GM12891 (cell line): Measurements from ENCODE around the gene SPAAR.
A peak's percentile ranks its signal among the peaks of the same experiment; 100 is the strongest.
"Not testable (repeated sequence)": the region's sequence is repeated elsewhere in the genome, so short reads cannot be mapped to it uniquely, and the experiment has no call there.

Experiments used
- DNase-seq: peaks from one replicate; pipeline ENCODE4 v3.0.0; 2011; ENCODE audit warnings: low spot score; ENCODE audit not compliant: insufficient read length
- FAIRE-seq: peaks from 2 replicates; lab custom pipeline; 2011; peaks lifted over from hg19 to GRCh38; lab: Jason Lieb, UNC
- PAX5 ChIP-seq: IDR thresholded peaks from 2 replicates; pipeline ENCODE4 v1.6.1; 2011; ENCODE audit warnings: low read length, moderate library complexity, mild to moderate bottlenecking; ENCODE audit not compliant: insufficient read depth, severe bottlenecking
- POLR2A ChIP-seq: IDR thresholded peaks from 2 replicates; pipeline ENCODE4 v1.6.1; 2011; ENCODE audit warnings: low read depth, low read length, control low read depth
- POLR2AphosphoS5 ChIP-seq: IDR thresholded peaks from 2 replicates; pipeline ENCODE4 v1.6.1; 2011; ENCODE audit warnings: low read depth, low read length, control low read depth
- POU2F2 ChIP-seq: IDR thresholded peaks from 2 replicates; pipeline ENCODE4 v1.6.1; 2011; ENCODE audit warnings: low read depth, mild to moderate bottlenecking, control low read depth, low read length, moderate library complexity
- SPI1 ChIP-seq: IDR thresholded peaks from 2 replicates; pipeline ENCODE4 v1.6.1; 2011; ENCODE audit warnings: low read depth, low read length, control low read depth
- TAF1 ChIP-seq: IDR thresholded peaks from 2 replicates; pipeline ENCODE4 v1.6.1; 2011; ENCODE audit warnings: low read depth, low read length, control low read depth

Gene SPAAR

DNA sequence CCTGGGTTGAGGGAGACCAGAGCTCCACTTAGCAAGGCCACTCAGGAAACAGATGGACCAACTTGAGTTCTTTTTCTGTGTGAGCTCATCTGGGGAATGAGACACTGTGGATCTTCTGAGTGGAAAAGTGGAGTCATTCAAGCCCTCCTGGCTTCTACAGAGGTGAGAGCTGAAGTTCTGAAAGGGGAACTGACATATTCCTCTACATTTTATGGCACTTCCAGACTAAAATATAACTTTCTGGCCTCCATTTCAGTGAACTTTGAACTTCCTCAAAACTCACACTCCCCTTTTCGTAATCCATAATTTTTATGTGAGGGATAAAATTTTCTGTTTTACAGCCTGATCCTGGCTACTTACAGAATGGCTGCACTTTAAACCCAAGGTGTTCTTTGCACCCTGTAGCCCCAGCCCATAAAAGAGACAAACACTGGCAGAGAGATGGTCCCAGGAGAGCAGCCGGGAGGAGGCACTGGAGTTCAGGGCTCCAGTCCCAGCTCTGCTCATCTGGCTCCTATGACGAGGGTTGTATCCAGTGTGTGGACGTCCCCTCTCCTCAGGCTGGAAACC lies 10.8 kb downstream of the SPAAR start:
- TF ChIP-seq SPI1: peak; percentile 38; the same call in 1 of the 2 replicates
- TF ChIP-seq PAX5: no peak
- no peak for TF ChIP-seq POLR2A
- TF ChIP-seq POLR2AphosphoS5: no peak
- TF ChIP-seq TAF1: no peak
- TF ChIP-seq POU2F2: no peak
- no peak for DNase-seq
- no peak for FAIRE-seq

DNA sequence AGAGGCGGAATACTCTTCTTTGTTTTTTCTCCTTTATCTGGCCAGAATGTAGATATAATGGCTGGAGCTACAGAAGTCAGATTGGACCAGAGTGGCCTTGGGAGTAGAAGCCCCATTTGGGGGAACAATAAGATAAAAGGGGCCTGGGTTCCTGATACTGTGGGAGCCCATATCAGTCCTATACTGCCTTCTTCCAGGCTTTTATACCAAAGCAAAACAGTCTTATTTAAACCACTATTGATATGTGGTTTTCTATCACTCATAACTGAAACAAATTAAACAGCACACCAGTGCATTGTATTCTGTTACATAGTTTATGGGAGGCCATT lies 14.3 kb downstream of the SPAAR start:
- no peak for TF ChIP-seq TAF1
- no peak for TF ChIP-seq POU2F2
- no peak for TF ChIP-seq PAX5
- no peak for TF ChIP-seq POLR2A
- no peak for TF ChIP-seq POLR2AphosphoS5
- no peak for TF ChIP-seq SPI1
- no peak for FAIRE-seq
- no peak for DNase-seq

DNA sequence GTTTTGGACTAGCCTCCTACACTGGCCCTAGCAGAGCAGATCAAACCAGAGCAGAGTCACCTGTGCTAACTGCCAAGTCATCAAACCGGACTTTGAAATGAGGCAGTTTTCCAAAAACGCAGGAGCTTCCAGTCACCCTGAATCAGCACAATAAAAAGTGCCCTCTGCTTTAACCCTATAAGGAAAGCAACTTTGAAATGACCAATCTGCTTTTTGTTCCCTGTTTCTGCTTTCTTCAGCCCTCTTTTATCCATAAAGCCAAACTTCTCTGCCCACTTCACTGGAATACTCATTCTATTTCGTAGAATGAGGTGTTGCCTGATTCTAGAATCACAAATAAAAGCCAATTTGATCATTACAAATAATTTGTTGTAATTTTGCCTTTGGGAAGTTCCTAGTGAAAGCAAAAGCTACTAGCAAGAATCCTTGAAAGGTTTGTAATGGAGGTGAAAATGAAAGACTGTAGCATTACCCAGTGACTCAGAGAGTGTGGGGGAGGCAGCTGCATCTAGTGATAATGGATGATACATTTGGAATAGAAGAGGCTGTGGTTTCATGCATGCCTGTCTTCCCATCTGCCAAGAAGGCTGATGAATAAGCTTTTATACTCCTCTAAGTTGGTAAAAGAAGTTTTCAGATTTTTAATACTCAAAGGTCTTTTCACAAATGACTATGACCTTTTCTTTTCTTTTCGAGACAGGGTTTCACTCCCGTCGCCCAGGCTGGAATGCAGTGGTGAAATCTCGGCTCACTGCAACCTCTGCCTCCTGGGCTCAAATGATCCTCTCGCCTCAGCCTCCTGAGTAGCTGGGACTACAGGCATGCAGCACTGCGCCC lies 14.9 kb downstream of the SPAAR start:
- DNase-seq (no peak), FAIRE-seq (no peak)

DNA sequence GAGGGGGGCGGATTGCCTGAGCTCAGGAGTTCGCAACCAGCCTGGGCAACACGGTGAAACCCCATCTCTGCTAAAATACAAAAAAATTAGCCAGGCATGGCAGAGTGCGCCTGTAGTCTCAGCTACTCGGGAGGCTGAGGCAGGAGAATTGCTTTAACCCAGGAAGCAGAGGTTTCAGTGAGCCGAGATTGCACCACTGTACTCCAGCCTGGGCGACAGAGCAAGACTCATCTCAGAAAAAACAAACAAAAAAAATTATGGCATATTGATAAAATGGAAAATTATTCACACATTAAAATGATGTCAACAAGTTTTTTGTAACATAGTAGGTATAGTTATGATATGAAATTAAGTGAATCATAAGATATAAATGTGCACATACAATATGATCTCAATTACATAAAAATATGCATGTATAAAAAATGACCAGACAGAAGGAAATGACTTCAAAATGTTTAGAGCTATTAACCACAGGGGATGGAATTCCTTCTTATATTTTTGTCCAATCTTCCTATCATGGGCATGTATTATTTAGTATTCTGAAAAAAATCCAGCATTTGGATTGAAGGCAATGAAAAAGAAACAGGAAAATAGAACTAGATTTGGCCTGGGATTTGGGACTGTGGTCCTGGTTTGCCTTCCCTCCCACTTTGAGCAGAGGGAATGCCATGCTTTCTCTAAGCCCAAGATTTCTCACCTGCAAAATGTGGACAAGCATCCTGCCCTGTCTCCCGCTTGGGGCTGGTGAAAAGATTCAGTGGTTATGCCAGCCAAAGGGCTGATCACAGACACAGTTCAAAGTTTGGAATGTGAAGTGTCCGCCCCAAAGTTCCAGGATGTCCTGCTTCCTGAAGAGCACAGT lies 19.5 kb downstream of the SPAAR start:
- no peak for FAIRE-seq
- no peak for DNase-seq
- no peak for TF ChIP-seq SPI1
- TF ChIP-seq TAF1: no peak
- TF ChIP-seq POLR2A: no peak
- no peak for TF ChIP-seq PAX5
- TF ChIP-seq POLR2AphosphoS5: no peak
- no peak for TF ChIP-seq POU2F2

More for the DNA sequence above, 14.9 kb downstream of the SPAAR start:
- TF ChIP-seq SPI1: no peak
- no peak for TF ChIP-seq POLR2AphosphoS5
- TF ChIP-seq POLR2A: no peak
- no peak for TF ChIP-seq POU2F2
- TF ChIP-seq PAX5: no peak
- TF ChIP-seq TAF1: no peak

DNA sequence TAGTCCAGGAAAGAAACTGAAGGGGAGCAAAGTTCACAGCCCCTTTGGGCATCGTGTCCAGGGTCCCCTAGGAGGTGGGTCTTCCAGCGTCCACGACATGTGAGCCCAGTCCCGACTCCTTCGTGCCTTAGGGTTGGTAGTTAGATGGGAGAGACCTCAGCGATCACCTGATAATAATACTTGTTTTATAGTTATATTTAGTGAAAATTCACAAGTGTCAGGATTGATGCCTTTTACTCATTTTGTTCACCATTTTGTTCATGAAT lies 20.1 kb downstream of the SPAAR start:
- no peak for TF ChIP-seq SPI1
- TF ChIP-seq PAX5: no peak
- TF ChIP-seq POU2F2: no peak
- no peak for TF ChIP-seq POLR2AphosphoS5
- no peak for TF ChIP-seq TAF1
- no peak for TF ChIP-seq POLR2A
- FAIRE-seq (no peak), DNase-seq (no peak)

DNA sequence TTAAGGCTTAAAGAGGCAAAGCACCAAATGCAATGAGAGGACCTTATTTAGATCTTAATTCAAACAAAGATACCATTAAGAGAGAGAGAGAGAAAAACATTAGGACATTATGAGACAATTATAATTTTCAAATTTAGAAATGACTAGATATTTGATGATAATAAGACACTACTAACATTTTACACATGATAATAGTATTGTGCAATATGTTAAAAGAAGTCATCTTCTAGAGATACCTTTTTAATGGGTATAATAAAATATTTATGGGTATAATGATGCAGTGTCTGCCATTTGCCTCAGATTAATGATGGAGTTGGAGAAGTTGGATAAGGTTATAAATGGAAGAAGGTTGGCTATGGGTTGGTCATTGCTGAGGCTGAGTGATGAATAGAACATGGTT lies 21.2 kb downstream of the SPAAR start:
- DNase-seq: no peak
- TF ChIP-seq POLR2A (no peak), POU2F2 (no peak), SPI1 (no peak), PAX5 (no peak), POLR2AphosphoS5 (no peak), TAF1 (no peak)
- FAIRE-seq: no peak

DNA sequence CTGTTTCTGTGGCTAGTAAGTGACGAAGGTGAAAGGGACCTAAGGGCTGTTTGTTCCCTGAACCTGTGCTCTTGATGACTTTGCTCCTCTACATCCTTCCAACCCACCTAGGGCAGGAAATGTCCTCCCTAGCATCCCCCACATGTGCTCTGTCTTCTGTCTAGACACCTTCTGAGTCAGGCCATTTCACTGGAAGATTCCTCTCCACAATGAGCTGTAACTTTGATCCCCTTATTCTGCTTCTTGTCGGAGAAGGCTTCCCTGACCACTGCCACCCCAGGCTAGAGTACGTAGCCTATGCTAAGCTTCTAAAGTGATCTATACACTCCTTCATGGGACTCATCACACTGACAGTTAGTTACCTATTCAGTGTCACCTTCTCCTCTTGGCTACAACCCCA lies 21.7 kb downstream of the SPAAR start:
- FAIRE-seq (no peak), DNase-seq (no peak)
- TF ChIP-seq SPI1 (no peak), TAF1 (no peak), POLR2AphosphoS5 (no peak), POLR2A (no peak), POU2F2 (no peak), PAX5 (no peak)

DNA sequence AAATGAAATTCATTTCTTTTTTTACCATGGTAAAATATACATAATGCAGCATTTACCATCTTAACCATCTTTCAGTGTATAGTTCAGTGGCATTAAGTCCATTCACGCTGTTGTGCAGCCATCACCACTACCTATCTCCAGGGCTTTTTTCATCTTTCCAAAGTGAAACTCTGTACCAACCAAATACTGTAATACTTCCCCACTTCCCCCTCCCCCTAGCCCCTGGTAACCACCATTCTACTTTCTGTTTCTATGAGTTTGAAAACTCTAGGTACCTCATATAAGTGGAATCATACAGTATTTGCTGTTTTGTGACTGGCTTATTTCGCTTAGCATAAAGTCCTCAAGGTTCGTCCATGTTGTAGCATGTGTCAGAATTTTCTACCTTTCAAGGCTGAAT lies 23.4 kb downstream of the SPAAR start:
- TF ChIP-seq POU2F2 (no peak), PAX5 (no peak), POLR2A (no peak)
- FAIRE-seq: no peak
- DNase-seq: no peak

DNA sequence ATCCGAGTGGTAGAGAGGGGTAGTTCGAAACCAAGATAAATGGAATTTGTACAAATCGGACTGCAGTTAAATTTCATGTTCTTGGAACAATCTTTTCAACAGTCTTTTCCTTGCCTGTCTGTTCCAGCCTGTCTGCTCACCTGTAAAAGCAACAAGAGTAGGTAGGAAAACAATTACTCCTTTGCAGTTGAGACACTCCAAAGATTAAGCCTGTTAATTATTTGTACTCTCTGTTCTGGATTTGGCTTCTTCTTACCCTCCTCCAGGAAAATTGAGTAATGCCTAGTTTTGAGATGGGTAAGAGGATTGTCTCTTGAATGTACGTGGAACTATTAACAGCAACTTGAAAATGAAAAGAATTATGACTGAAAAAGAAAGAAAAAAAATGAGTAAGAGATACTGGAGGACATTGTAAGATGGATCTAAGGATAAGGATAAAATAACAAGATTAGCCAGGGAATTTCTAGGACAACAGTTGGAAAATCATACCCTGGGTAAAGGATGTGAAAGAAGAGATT lies 24.3 kb downstream of the SPAAR start:
- FAIRE-seq: no peak
- no peak for TF ChIP-seq POLR2A
- TF ChIP-seq PAX5: no peak
- no peak for DNase-seq

DNA sequence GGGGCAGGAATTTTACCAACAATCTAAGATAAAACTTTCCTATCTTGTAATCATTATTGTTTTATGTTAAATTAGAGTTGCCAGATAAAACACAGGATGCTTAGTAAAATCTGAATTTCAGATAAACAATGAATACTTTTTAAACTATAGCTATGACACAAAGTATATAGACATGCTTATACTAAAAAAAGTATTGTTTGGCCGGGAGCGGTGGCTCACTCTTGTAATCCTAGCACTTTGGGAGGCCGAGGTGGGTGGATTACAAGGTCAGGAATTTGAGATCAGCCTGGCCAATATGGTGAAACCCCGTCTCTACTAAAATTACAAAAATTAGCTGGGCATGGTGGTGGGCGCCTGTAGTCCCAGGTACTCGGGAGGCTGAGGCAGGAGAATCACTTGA lies 24.8 kb downstream of the SPAAR start:
- not testable (repeated sequence) for DNase-seq, FAIRE-seq
